Measurements from ENCODE around the gene TBXAS1. TPM values are rescaled to one million over a fixed set of nuclear protein-coding genes. Genes with fewer than 3 reads are reported as not detected.

TBXAS1 gene
- total and polyA plus RNA-seq, 8 donors = 0.74 to 18.4 (median 2.2) TPM

GRCh38 chr7:139876622-139877283, 47.7 kb downstream of the TBXAS1 start:
- no peaks in the 10 kb centered on the region for H3K27me3 ChIP-seq
- no peaks in the 10 kb centered on the region for H3K36me3 ChIP-seq
- ATAC-seq (no peak), DNase-seq (no peak), FAIRE-seq (no peak)
- WGBS, 2 donors = 95 to 99% methylated on average over 8 of the region's 8 CpGs
- no peak overlapping the region for H3K4me3 ChIP-seq
- no peak overlapping the region for H3K27ac ChIP-seq
- intact Hi-C loops (cut with DNase I) = no loop called here
- no peak for TF ChIP-seq CTCF (IDR thresholded peaks at IDR 0.05)
- H3K9me3 ChIP-seq = no peaks in the 10 kb centered on the region
- H3K4me1 ChIP-seq = peaks cover 0 to 9% (median 5%) of the 10 kb centered on the region in 3 donors

- Histone ChIP-seq H3K27me3 (no peaks in the 10 kb centered on the region), H3K36me3 (no peaks in the 10 kb centered on the region), H3K4me3 (no peak overlapping the region), H3K4me1 (no peaks in the 10 kb centered on the region), H3K27ac (no peak overlapping the region), H3K9me3 (no peaks in the 10 kb centered on the region)
- no peak for TF ChIP-seq CTCF (IDR thresholded peaks at IDR 0.05)
- FAIRE-seq (no peak), ATAC-seq (no peak), DNase-seq (no peak)
- intact Hi-C loops (cut with DNase I) = no loop called here
- 95 to 96% methylated on average over 3 of the region's 3 CpGs for WGBS, 2 donors
These were observed 54.8 kb downstream of the TBXAS1 start for GRCh38 chr7:139883814-139884213.

- no peak for TF ChIP-seq CTCF (IDR thresholded peaks at IDR 0.05)
- Histone ChIP-seq H3K4me3 (no peak overlapping the region), H3K36me3 (no peaks in the 10 kb centered on the region), H3K9me3 (no peaks in the 10 kb centered on the region), H3K27me3 (no peaks in the 10 kb centered on the region), H3K27ac (no peak overlapping the region), H3K4me1 (no peaks in the 10 kb centered on the region)
- no peak for FAIRE-seq
- 84 to 89% methylated on average over 7 of the region's 7 CpGs for WGBS, 2 donors
- DNase-seq = no peak
- intact Hi-C loops (cut with DNase I) = no loop called here
- no peak for ATAC-seq
These were observed 55.4 kb downstream of the TBXAS1 start for GRCh38 chr7:139884441-139884840.

GRCh38 chr7:139885511-139885910, 56.4 kb downstream of the TBXAS1 start:
- H3K9me3 ChIP-seq = no peaks in the 10 kb centered on the region
- H3K27ac ChIP-seq = no peak overlapping the region
- no peak for DNase-seq
- H3K4me1 ChIP-seq = no peaks in the 10 kb centered on the region
- no peak for ATAC-seq
- no peaks in the 10 kb centered on the region for H3K36me3 ChIP-seq
- FAIRE-seq = no peak
- H3K4me3 ChIP-seq = no peak overlapping the region
- H3K27me3 ChIP-seq = no peaks in the 10 kb centered on the region
- intact Hi-C loops (cut with DNase I) = no loop called here
- TF ChIP-seq CTCF (IDR thresholded peaks at IDR 0.05) = no peak

GRCh38 chr7:139886206-139886605, 57.1 kb downstream of the TBXAS1 start:
- ATAC-seq = no peak
- Histone ChIP-seq H3K9me3 (no peaks in the 10 kb centered on the region), H3K27me3 (no peaks in the 10 kb centered on the region), H3K4me1 (no peaks in the 10 kb centered on the region), H3K36me3 (no peaks in the 10 kb centered on the region), H3K4me3 (no peak overlapping the region), H3K27ac (no peak overlapping the region)
- intact Hi-C loops (cut with DNase I) = no loop called here
- no peak for FAIRE-seq
- 62 to 71% methylated on average over 2 of the region's 2 CpGs for WGBS, 2 donors
- no peak for DNase-seq
- no peak for TF ChIP-seq CTCF (IDR thresholded peaks at IDR 0.05)
